IgD-negative memory B cell (primary cell): Measurements from ENCODE around the gene IDUA. TPM values are rescaled to one million over a fixed set of nuclear protein-coding genes. Genes with fewer than 3 reads are reported as not detected.
A peak's percentile ranks its signal among the peaks of the same experiment; 100 is the strongest.

Experiments used
- H3K27ac Mint-ChIP-seq, 3 donors: one replicate each; pipeline ENCODE4 v1.8.0; 2020 to 2022; ENCODE audit warnings: mild to moderate bottlenecking in 3 of 3, mixed read lengths in 3 of 3, moderate library complexity in 1 of 3
- H3K27me3 Mint-ChIP-seq: one replicate; pipeline ENCODE4 v1.8.0; 2021; ENCODE audit warnings: mixed read lengths
- H3K36me3 Mint-ChIP-seq: one replicate; pipeline ENCODE4 v1.8.0; 2020; ENCODE audit warnings: mild to moderate bottlenecking, mixed read lengths
- H3K4me1 Mint-ChIP-seq, 3 donors: one replicate each; pipeline ENCODE4 v1.8.0; 2020 to 2022; ENCODE audit warnings: mixed read lengths in 3 of 3, mild to moderate bottlenecking in 1 of 3
- H3K4me3 Mint-ChIP-seq, 4 donors: one replicate each; pipeline ENCODE4 v1.8.0; 2020 to 2022; ENCODE audit warnings: mild to moderate bottlenecking in 4 of 4, mixed read lengths in 4 of 4, moderate library complexity in 3 of 4
- H3K9me3 Mint-ChIP-seq, 3 donors: one replicate each; pipeline ENCODE4 v1.8.0; 2020 to 2021; ENCODE audit warnings: mixed read lengths in 3 of 3, mild to moderate bottlenecking in 1 of 3
- polyA plus RNA-seq: library from polyadenylated mRNA; unstranded; fragments of 300-500 nt; fragmentation: Illumina TruSeq; gene quantifications from one replicate; pipeline ENCODE4 v1.2.3, GENCODE V29; 2021

IDUA gene
- polyA plus RNA-seq, 1 donor from 2014 or later = 8.5 TPM

GRCh38 chr4:986428-986878 is 391 bp upstream of the IDUA start:
- H3K36me3 Mint-ChIP-seq = peaks cover 2% of the 10 kb centered on the region
- peak overlapping the region; percentile 86 to 95 (median 92) for H3K4me3 Mint-ChIP-seq
- peak overlapping the region in 2 of 3 donors; percentile 58 to 83 for H3K27ac Mint-ChIP-seq
- peaks cover 7 to 16% (median 16%) of the 10 kb centered on the region in 3 donors for H3K4me1 Mint-ChIP-seq
- no peaks in the 10 kb centered on the region for H3K27me3 Mint-ChIP-seq
- no peaks in the 10 kb centered on the region for H3K9me3 Mint-ChIP-seq

DNA sequence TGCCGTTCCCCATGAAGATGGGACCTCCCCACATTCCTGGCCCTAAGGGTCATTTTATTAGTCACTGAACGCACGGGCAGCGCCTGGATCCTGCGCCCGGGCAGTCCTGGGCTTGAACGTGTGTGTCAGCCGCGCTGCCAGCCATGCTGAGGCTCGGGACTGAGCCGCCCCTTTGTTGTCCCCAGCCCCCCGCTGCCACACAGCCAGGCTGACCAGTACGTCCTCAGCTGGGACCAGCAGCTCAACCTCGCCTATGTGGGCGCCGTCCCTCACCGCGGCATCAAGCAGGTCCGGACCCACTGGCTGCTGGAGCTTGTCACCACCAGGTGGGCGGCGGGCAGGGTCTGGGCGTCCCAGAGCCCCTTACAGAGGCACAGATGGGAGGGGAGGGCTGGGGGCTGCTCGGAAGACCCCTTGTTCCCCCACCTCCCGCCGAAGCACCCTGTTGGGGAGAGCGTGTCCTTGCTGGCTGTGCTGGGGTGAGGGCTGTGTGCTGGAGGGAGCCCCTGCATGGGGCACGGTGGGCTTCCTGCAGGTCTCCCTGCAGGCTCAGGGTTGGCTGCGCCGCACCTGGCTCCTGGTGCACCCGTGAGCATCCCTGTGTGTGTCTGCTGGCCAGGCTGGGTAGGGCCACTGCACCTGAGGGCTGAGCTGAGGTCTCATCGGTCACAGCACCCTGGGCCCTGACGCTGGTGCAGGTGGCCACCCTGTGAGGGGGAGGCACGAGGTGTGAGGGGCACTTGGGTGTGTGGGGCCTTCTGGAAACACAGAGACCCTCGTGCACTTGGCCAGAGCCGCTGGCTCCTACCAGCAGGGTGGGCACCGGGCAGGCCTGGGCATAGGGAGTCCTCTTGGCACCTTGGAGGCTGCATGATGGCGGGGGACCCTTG is 1.0 kb downstream of the IDUA start:
- Mint-ChIP-seq H3K36me3 (peaks cover 2% of the 10 kb centered on the region), H3K27me3 (no peaks in the 10 kb centered on the region), H3K27ac (peak overlapping the region in 1 of 3 donors; percentile 32), H3K4me1 (peaks cover 7 to 20% (median 16%) of the 10 kb centered on the region in 3 donors), H3K9me3 (no peaks in the 10 kb centered on the region), H3K4me3 (peak overlapping the region; percentile 78 to 96 (median 82))

GRCh38 chr4:988726-989721 is 2.2 kb downstream of the IDUA start:
- Mint-ChIP-seq H3K36me3 (peaks cover 2% of the 10 kb centered on the region), H3K9me3 (no peaks in the 10 kb centered on the region), H3K27ac (no peak overlapping the region), H3K4me3 (peak overlapping the region in 1 of 4 donors; percentile 9), H3K27me3 (no peaks in the 10 kb centered on the region), H3K4me1 (peaks cover 7 to 20% (median 16%) of the 10 kb centered on the region in 3 donors)

DNA sequence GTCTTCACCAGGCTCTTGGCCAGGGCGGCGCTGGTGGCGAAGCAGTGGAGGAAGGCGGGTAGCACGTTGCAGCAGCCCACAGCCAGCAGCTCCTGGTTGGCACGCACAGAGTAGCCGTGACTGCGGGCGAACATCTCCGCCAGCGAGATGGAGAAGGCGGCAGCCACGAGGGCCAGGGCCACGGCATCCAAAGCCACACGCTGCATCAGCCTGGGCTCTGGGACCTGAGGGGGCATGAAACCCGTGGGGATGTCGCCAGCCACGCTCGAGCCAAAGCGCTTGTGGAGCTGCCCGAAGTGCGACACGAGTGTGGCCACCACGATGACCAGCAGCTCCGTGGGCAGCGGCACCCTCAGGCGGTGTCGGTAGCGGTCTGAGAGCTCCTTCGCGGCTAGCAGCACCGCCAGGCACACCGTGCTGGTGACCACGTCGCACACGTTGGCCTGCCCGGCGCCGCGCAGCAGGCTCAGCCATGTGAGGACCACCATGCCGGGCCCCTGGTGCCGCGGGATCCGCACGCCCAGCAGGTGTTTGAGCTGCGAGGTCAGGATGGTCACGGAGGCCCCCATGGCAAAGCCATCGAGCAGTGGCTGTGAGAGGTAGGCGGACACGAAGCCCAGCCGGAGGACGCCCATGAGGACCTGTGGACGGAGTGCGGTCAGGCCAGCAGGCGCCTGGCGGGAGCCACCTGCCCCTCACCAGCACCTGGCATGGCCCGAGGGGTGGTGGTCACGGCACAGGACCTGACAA is 3.1 kb downstream of the IDUA start:
- no peak overlapping the region for H3K27ac Mint-ChIP-seq
- H3K9me3 Mint-ChIP-seq = no peaks in the 10 kb centered on the region
- peaks cover 2% of the 10 kb centered on the region for H3K36me3 Mint-ChIP-seq
- peaks cover 6 to 12% (median 12%) of the 10 kb centered on the region in 3 donors for H3K4me1 Mint-ChIP-seq
- no peaks in the 10 kb centered on the region for H3K27me3 Mint-ChIP-seq
- H3K4me3 Mint-ChIP-seq = no peak overlapping the region

DNA sequence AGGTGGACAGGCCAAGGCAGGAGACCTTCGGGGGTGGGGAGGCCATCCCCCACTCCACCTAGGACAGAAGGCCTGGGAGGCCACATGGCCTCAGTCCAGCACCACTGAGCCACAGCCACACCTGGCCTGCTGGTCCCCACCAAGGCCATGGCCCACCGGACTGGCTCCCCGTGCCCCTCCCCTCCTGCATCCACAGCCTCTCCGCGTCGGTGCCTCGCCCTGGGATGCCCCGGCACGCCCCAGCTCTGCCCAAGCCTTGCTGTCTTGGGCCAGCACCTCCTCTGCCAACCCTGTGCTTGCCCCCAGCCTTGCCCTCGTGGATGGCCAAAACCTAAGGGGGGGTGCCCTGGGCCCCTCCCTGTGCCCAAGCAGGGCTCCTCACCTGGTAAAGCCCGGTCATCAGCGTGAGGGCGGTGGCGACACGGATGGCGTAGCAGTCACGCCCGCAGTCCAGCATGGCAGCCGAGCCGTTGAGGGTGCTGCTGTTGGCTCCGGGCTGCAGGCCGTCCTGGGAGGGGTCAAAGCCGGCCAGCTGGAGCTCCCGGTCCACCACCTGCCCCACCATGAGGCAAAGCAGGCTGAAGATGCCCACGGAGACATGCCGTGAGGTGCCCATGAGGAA is 4.0 kb downstream of the IDUA start:
- Mint-ChIP-seq H3K4me1 (peaks cover 4 to 11% (median 4%) of the 10 kb centered on the region in 3 donors), H3K36me3 (peaks cover 2% of the 10 kb centered on the region), H3K27ac (no peak overlapping the region), H3K27me3 (no peaks in the 10 kb centered on the region), H3K4me3 (no peak overlapping the region), H3K9me3 (no peaks in the 10 kb centered on the region)

DNA sequence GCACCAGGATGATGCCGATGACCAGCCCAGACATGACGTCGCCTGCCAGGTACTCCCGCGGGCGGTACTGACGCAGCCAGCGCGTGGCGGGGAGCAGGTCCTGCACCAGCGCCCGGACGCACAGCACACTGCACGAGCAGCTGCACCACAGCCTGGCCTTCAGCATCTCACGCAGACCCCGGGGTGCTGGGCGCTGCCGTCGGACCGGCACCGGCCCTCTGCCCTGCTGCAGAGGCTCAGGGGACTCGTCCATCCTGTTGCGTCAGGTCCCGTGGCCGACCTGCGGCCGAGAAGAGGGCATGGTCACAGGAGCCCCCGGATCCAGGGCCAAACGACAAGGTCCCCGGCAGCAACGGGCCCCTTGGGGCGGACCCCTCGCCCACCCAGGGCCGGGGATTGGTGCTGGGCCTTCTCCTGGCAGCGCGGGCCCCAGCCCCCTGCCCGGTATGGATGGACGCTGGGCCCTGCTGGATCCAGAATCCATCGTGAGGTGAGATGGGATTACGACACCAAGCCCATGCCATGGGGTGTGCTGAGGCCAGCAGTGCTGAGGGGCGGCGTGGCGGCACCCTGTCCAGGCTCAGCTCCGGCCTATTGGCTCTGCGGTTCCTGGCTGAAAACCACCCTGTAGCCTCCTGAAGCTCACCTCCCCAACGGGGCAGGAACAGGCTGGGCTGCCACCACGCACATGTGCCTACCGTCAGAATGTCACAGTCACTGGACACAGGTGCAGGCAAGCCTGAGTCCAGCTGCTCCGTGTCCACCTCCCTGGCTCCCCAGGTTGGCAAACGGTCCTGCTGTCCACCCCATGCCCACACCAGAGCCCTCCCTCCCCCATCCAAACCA is 4.8 kb downstream of the IDUA start:
- Mint-ChIP-seq H3K4me1 (peaks cover 0 to 6% (median 0%) of the 10 kb centered on the region in 3 donors), H3K36me3 (peaks cover 2% of the 10 kb centered on the region), H3K9me3 (no peaks in the 10 kb centered on the region), H3K27me3 (peaks cover 1% of the 10 kb centered on the region), H3K27ac (no peak overlapping the region), H3K4me3 (no peak overlapping the region)

DNA sequence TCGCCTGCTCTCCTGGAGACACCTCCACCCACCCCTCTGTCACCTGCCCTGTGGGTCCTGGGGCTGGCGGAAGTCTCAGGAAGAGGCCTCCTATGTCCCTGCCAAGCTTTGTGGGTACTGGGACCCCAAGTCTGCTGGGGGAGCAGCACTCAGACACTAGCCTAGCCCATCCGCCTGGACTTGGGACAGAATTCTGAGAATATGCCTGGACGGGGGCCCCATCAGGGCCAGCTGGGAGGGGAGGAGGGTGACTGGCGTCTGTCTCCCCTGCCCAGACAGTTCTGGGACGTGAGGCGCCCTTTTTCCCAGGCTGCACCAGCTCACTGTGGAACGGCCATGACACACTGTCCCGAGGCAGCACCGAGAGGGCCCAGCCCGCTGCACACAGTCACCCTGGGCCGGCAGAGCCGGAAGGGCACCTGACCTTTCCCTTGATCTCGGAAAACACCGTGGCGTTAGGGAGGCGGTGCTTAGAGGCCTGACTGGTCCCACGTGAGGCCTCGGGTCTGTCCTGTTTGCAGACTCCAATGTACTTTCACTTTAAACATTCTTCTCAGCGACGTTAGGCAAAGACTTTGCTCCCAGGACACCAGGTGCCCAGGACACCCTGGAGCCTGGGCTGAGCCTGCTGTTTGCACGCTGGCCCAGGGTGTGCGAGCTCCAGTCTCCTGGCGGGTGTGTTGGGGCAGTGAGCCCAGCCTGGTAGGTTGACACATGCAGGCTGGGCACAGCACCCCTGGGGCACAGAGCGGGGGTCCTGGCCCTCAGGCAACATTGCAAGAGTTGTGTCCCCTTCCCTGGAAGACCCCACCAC is 5.7 kb downstream of the IDUA start:
- Mint-ChIP-seq H3K27me3 (peaks cover 4% of the 10 kb centered on the region), H3K9me3 (no peaks in the 10 kb centered on the region), H3K36me3 (peaks cover 2% of the 10 kb centered on the region), H3K4me1 (peaks cover 0 to 4% (median 0%) of the 10 kb centered on the region in 3 donors), H3K4me3 (peak overlapping the region in 1 of 4 donors; percentile 22), H3K27ac (no peak overlapping the region)

DNA sequence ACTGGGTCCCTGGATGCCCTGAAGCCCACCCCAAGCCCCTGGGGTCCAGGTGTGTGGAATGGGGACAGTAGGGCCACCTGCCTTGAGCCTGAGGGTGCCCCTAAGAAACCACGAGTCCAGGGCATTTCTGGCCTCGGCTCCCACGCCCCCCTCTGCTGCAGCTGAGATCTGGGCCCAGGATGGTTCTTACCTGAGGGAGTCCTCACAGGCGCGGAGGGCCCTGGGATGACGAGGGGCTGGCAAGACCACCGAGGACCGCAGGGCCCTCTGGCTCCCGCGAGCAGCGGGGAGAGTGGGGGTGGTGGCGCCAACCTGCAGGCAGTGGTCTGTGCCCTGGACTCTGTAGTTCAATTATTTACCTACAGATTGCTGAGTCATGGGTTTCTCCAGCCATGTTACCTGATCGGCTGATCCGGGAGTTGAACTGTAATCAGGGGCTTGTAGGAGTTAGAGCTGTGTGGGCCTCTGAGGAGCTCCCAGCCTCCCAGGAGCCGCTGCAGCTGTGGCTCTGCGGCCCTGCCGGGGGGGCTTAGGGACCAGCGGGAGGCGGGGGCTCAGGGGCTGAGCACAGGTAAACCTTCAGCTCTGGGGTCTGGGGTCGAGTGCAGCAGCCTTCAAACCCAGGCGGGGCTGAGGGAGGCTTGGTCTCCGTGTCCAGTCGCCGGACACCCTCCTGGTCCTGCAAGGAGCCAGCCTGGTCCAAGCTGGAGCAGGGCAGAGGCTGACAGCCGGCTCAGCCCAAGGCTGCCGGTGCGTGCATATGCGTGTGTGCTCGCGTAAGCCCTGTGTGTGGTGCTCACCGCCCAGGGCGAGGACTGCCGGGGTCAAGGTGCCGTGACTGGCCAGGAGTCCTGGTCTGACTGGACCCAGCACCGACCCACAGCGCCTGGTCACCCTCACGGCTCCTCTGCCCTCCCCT is 6.5 kb downstream of the IDUA start, which contains the start of gene SLC26A1:
SLC26A1 (minus strand) TSS at position 294 of the 919 bp plus-strand sequence. CDS start 1,701 bp downstream, outside the sequence.
- no peaks in the 10 kb centered on the region for H3K9me3 Mint-ChIP-seq
- H3K4me3 Mint-ChIP-seq = peak within 1 kb of the TSS in 1 of 4 donors; percentile 22
- H3K4me1 Mint-ChIP-seq = peaks cover under 1 to 7% (median 4%) of the 10 kb centered on the region in 3 donors
- H3K27me3 Mint-ChIP-seq = peaks cover 10% of the 10 kb centered on the region
- H3K36me3 Mint-ChIP-seq = peaks cover 2% of the 10 kb centered on the region
- no peak within 1 kb of the TSS for H3K27ac Mint-ChIP-seq

GRCh38 chr4:995311-996026 is 8.6 kb downstream of the IDUA start:
- Mint-ChIP-seq H3K27ac (peak overlapping the region in 1 of 3 donors; percentile 53), H3K27me3 (peaks cover 23% of the 10 kb centered on the region), H3K9me3 (no peaks in the 10 kb centered on the region), H3K36me3 (peaks cover under 1% of the 10 kb centered on the region), H3K4me3 (no peak overlapping the region), H3K4me1 (peaks cover 8 to 11% (median 9%) of the 10 kb centered on the region in 3 donors)

DNA sequence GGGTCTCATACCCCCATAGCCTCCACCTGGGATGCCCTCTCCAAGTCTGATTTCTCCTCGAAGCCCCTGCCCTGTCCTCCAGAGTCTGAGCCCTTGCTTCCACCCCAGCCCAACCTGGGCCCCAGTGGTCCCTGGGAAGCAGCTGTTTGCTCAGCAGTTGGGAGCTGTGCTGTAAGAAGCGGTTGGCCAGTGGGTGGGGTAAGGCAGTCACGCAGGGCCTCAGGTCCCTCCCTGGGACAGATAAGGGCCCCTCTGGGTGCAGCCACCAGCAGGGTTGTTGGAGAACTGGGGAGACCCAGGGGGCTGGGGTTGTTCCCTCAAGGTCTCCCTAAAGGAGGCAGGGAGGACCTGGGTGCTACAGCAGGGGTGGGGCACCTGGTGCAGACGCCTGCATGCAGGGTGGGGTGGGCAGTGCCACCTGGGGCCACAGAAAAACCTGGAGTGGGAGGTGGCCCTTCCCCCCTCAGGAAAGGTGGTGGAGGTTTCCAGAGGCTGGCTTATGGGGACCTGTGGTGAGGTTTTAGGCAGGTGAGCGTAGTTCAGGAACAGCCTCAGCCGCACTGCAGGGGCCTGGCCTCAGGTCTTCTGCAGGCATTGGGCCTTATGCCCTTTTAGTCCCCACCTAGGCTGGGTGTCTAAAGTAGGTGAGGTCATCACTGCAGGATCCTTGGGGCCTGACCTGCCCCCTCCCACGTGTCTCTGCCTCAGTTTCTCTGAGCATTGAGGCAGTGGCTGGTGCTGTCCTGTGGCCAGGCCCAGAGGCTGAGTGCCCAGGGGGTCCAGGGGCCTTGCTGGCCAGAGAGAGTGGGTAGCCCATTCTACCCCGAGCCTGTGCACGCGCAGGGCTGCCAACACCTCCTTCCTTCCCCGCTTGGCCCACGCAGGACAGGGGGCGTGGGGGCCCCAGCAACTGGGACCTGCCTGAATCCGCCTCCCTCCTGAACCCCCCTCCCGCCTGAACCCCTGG is 9.5 kb downstream of the IDUA start:
- Mint-ChIP-seq H3K4me3 (peak overlapping the region in 1 of 4 donors; percentile 32), H3K27me3 (peaks cover 28% of the 10 kb centered on the region), H3K36me3 (no peaks in the 10 kb centered on the region), H3K27ac (no peak overlapping the region), H3K9me3 (no peaks in the 10 kb centered on the region), H3K4me1 (peaks cover 8 to 12% (median 9%) of the 10 kb centered on the region in 3 donors)
